NCI-H510A treated with DMSO at 0.1 percent for 48 hours (cell line): ENCODE results near the gene CC2D1A.
"Not testable (repeated sequence)": the region's sequence is repeated elsewhere in the genome, so short reads cannot be mapped to it uniquely, and the experiment has no call there.

ENCODE experiments used
- DNase-seq: peaks from one replicate; lab custom pipeline; 2025; lab: John Stamatoyannopoulos, UW

CC2D1A gene

DNA sequence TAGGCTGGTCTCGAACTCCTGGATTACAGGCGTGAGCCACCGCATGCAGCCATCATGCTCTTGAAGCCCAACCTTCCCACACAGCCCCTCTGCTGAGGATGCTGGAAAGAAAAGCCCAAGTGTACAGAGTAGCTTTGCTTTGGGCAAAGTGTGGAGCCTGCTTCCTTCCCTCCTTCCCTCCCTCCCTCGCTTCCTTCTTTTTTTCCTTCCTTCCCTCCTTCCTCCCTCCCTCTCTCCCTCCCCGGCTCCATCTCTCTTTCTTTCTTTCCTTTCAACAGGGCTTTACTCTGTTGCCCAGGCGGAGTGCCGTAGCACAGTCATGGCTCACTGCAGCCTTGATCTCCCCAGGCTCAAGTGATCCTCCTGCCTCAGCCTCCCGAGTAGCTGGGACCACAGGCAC, 2.7 kb downstream of the CC2D1A start:
- DNase-seq: no peak

DNA sequence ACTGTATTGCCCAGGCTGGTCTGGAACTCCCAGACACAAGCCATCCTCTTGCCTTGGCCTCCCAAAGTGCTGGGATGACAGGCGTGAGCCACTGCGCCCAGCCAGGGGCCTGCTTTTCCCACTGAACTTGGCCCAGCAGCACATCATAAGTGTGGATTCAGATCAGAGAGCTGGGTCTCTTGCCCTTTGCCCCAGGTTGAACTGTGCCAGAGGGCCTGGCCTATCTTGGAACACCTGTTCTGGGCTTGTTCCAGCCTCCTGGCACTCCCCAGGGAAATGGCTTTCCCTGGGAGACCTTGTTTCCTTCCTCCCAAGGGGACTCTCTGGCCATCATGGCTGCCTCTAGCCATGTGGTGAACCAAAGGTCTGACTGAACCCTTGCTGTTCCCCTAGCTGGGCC, 3.4 kb downstream of the CC2D1A start:
- no peak for DNase-seq

DNA sequence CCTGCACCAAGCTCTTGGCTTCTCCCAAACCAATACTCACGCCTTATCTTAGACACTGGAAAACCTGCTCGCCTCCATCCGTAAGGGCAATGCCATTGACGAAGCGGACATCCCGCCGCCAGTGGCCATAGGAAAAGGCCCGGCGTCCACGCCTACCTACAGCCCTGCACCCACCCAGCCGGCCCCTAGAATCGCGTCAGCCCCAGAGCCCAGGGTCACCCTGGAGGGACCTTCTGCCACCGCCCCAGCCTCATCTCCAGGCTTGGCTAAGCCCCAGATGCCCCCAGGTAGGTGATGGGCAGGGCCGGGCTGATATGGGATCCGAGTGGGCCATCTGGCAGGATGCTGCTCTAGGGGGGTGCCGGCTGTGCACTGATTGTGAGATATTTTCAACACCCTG, 7.4 kb downstream of the CC2D1A start:
- no peak for DNase-seq

DNA sequence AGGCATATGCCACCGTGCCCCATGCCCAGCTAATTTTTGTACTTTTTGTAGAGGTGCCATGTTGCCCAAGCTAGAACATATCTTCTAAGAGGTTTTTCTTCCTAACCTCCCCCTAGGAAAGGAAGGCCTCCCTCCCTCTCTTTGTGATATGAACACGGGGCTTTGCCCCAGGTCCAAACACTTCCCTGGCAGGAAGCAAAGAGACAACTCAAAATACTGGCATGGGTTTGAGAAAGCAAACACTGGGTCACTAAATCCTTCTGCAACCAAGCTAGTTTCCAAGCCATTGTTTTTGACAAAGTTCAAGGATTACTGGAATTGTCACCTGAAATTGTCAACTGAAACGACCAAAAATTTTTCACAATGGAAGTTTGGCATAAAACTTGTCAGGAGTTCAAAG, 8.8 kb downstream of the CC2D1A start:
- no peak for DNase-seq

GRCh38 chr19:13917888-13918406, 11.9 kb downstream of the CC2D1A start:
- no peak for DNase-seq

GRCh38 chr19:13918726-13919411, 12.9 kb downstream of the CC2D1A start:
- DNase-seq: no peak

- DNase-seq: no peak
Observed at GRCh38 chr19:13920524-13920923, 14.5 kb downstream of the CC2D1A start.

DNA sequence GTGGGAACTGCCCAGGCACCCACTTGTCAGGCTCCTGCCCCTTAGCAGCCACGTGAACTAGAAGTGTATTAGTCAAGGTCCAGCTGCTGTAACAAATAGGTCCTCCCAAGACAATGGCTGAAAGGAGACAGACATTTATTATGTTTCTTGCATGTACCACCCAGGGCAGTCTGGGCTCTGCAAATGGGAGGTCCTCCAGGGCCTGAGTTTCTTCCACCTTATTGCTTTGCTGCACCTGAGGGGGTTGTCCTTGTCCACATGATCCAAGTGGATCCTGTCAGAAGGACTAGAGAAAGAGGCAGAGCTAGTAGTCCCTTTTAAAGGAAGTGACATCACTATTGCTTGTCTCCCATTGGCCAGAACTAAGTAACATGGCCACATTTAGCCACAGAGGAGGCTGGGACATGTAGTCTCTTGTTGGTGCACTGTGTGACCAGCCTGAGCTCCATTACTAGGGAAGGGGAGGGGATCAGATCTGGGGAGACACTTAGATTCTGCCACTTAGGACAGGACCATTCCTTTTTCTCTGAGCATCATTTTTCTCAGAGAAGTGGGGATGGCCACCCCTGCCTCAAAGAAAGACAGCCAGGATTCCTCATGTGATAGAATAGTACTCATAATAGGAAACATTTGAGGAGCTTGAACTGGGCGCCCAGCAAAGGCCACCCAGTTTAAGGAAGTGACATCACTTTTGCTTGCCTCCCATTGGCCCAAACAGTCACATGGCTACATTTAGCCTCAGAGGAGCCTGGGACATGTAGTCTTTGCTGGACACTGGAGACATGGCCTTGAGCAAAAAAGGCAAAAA, 15.1 kb downstream of the CC2D1A start:
- peak; percentile 24 for DNase-seq

- not testable (repeated sequence) for DNase-seq
Observed at GRCh38 chr19:13922118-13922517, 16.1 kb downstream of the CC2D1A start.

- DNase-seq: no peak
Observed at GRCh38 chr19:13923194-13923987, 17.4 kb downstream of the CC2D1A start.

DNA sequence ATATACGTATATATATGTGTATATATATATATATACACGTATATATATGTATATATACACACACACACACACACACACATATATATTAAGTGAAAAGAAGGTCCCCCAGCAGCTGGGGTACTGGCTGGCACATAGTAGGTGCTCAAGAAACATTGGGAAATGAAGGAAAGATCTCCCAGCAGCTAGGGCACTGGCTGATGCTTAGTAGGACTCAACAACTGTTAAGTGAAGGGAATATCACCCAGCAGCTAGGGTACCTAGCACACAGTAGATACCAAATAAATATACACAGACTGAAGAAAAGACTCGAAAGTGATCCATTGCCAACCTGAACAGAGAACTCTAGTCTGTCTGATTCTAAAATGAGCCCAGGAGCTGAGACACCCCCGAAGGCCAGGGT, 20.0 kb downstream of the CC2D1A start:
- no peak for DNase-seq

DNA sequence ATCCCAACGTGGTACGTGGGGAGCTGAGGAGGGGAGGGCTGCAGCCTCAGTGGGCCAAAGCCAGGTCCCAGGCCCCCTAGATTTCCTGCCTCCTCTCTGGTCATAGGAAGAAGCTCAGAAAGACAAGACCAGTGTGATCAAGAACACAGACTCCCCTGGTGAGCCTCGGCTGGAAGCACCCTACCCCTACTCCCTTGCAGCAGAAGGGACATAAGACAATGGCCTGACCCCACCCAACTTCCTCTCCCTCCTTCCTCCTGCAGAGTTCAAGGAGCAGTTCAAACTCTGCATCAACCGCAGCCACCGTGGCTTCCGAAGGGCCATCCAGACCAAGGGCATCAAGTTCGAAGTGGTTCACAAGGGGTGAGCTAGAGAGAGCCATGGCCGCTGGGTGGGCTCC, 20.7 kb downstream of the CC2D1A start:
- no peak for DNase-seq

DNA sequence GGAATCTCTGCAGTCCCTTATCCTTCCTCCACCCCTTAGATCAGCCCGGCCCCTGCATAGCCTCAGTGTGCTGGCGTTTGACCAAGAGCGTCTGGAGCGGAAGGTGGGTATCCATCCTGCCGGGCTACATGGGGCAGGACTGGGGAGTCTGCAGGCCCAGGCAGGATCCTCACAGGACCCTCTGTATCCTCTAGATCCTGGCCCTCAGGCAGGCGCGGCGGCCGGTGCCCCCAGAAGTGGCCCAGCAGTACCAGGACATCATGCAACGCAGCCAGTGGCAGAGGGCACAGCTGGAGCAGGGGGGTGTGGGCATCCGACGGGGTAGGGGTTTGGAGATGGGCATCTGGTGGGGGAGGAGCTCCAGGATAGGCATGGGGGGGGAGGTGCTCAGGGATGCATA, 23.3 kb downstream of the CC2D1A start:
- no peak for DNase-seq

- no peak for DNase-seq
Observed at GRCh38 chr19:13929956-13930355, 24.0 kb downstream of the CC2D1A start.

DNA sequence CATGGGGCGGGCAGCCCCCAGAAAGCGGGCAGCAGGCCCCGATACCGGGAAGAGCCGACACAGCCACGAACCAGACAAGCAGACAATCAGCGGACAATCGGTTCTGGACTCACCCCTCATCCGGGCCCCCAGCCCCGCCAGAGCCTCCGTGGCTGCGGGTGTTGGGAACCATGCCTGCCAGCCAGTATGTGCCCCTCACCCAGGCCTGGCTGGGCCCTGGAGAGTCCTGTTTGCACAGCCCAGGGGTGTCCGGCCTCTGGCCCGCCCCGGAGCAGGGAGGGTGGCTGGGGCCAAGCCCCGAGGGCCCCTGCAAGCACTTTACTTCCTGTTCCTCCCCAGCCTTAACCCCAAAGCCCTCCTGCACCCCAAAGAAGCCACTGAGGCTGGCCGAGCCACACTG, 24.4 kb downstream of the CC2D1A start:
- no peak for DNase-seq

DNA sequence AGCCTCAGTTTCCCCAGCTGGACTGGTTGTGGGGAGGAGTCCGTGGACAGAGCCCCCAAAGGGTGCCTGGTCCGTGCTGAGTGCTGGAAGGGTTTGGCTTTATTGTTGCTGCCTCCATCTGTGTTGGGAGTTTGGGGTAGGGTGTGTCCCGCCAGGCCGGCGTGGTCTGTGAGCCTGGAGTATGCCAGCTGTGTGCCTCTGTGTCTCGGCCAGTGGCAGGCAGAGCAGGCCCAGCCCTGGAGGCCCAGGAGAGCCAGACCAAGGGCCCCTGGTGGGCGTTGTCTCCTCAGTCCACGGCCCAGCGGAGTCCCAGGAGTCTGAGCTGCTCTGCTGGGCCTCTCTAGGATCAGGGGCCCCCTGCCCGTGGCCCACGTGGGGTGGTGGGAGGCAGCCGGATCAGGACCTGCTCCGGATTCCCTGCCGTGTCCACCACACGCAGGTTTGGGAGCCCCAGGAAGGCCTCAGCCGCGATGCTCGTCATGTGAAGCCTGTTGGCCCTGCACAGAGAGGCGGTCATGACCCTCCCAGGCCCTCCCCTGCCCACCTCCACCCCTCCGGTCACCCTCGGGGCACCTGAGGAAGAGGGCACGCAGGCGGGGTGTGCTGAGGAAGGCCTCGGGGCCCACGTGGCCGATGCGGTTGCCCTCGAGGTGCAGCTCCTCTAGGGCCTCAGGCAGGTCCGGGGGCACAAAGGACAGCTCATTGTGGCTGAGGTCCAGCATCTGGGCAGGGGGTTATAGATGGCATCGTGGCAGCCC, 25.6 kb downstream of the CC2D1A start:
- DNase-seq: no peak

- no peak for DNase-seq
Observed at GRCh38 chr19:13932149-13932637, 26.2 kb downstream of the CC2D1A start.

DNA sequence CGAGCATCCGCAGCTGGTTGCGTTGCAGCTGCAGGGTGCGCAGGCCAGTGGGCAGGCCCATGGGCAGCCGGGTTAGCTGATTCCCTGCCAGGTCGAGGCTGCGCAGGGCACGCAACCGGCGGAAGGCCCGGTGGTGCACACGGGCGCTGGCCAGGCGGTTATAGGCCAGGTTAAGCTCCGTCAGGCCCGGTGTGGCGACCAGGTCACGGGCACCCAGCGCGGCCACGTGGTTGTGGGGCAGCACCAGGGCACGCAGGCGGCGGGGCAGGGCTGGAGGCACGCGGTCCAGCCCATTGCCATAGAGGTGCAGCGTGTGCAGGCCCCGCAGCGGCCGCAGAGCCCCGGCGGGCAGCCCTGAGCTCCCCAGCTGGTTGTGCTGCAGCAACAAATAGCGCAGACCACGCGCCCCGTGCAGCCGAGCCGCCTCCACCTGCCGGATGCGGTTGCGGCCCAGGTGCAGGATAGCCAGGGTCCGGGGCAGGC, 27.0 kb downstream of the CC2D1A start:
- DNase-seq: no peak

DNA sequence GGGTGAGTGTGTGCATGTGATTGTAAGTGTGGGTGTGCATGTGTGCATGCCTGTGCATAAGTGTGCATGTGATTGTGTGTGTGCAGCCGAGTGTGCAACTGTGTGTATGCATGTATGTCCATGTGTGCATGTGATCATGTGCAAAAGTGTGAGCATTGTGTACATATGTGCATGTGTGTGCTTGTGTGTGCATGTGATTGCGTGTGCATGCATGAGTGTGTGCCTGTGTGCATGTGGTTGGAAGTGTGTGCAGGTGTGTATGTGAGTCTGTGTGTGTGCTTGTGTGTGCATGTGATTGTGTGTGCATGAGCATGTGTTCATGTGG, 28.7 kb downstream of the CC2D1A start:
- no peak for DNase-seq

- DNase-seq: no peak
Observed at GRCh38 chr19:13935765-13936510, 29.9 kb downstream of the CC2D1A start.
